GM12878 (cell line): ENCODE measurements around the gene SIRT2. TPM values are rescaled to one million over a fixed set of nuclear protein-coding genes. Genes with fewer than 3 reads are reported as not detected.

ENCODE experiments used
- ATAC-seq: fragments of 200-7000 bp; cut with Tn5 transposase; 3 replicates; pipeline ENCODE4 v1.9.1; 2020; ENCODE audit warnings: mild to moderate bottlenecking, moderate library complexity
- BruUV-seq: library from RNA; stranded (reverse); fragments of 400-500 nt; replicated peaks from 2 replicates; lab custom pipeline; 2021; lab: Mats Ljungman, UMichigan
- CTCF ChIA-PET: fragments of 300-600 bp; sonication (Branson Sonifier 250); formaldehyde crosslinking; extraction: SDS; loops from one replicate; lab custom pipeline; 2021; ENCODE audit warnings: inconsistent platforms; lab: Yijun Ruan, JAX
- POLR2A ChIA-PET: fragments of 350-600 bp; formaldehyde crosslinking; extraction: SDS; loops from one replicate; lab custom pipeline; 2021; ENCODE audit warnings: inconsistent platforms; lab: Charles Lee
- RAD21 ChIA-PET: fragments of 300-600 bp; sonication (Branson Sonifier 250); formaldehyde crosslinking; loops from one replicate; lab custom pipeline; 2023; ENCODE audit warnings: antibody characterized with exemption; ENCODE audit not compliant: unreplicated experiment; lab: Charles Lee
- SMC1A ChIA-PET: fragments of 300-600 bp; sonication (Branson Sonifier 250); formaldehyde crosslinking; loops from one replicate; lab custom pipeline; 2023; ENCODE audit not compliant: unreplicated experiment, uncharacterized antibody; lab: Charles Lee
- DNase-seq: peaks from one replicate; pipeline ENCODE4 v3.0.0-alpha.2; 2011; ENCODE audit warnings: low read depth, low spot score
- FAIRE-seq: peaks from 3 replicates; lab custom pipeline; 2011; peaks lifted over from hg19 to GRCh38; lab: Jason Lieb, UNC
- H2AFZ ChIP-seq: 2 replicates; pipeline ENCODE4 v1.6.0; 2011; ENCODE audit warnings: low read depth, low read length, control low read depth; ENCODE audit not compliant: control insufficient read depth
- H3K27ac ChIP-seq: 2 replicates; pipeline ENCODE4 v1.5.1; 2011; ENCODE audit warnings: control low read depth; ENCODE audit not compliant: control insufficient read depth, insufficient read depth
- H3K27me3 ChIP-seq, 2 experiments: replicated peaks in 1 of 2; 2 replicates each; pipeline versions ENCODE4 v1.6.0 to v1.6.1; 2011; ENCODE audit warnings: low read length in 1 of 2; ENCODE audit not compliant: control insufficient read depth in 2 of 2, insufficient read depth in 2 of 2
- H3K36me3 ChIP-seq, 2 experiments: 2 replicates each; pipeline ENCODE4 v1.5.1; 2011; ENCODE audit warnings: low read length in 1 of 2; ENCODE audit not compliant: control insufficient read depth in 2 of 2, insufficient read depth in 2 of 2
- H3K4me1 ChIP-seq: 2 replicates; pipeline ENCODE4 v1.6.1; 2011; ENCODE audit warnings: mild to moderate bottlenecking, low read length, moderate library complexity, mixed read lengths; ENCODE audit not compliant: control insufficient read depth, insufficient read depth
- H3K4me2 ChIP-seq: 2 replicates; pipeline ENCODE4 v1.6.0; 2011; ENCODE audit warnings: control low read depth; ENCODE audit not compliant: control insufficient read depth, insufficient read depth
- H3K4me3 ChIP-seq: fragments of 200-600 bp; sonication (generic); 2 replicates; pipeline ENCODE4 v1.5.1; 2016
- H3K79me2 ChIP-seq: 2 replicates; pipeline ENCODE4 v1.6.0; 2011; ENCODE audit warnings: low read length; ENCODE audit not compliant: control insufficient read depth, insufficient read depth
- H3K9ac ChIP-seq: 2 replicates; pipeline ENCODE4 v1.8.0; 2011; ENCODE audit warnings: low read length, control low read depth, mixed read lengths; ENCODE audit not compliant: control insufficient read depth, insufficient read depth
- H3K9me3 ChIP-seq: replicated peaks from 3 replicates; pipeline ENCODE4 v1.5.1; 2011; ENCODE audit warnings: mild to moderate bottlenecking, low read length; ENCODE audit not compliant: control insufficient read depth, insufficient read depth
- H4K20me1 ChIP-seq: 2 replicates; pipeline ENCODE4 v1.6.0; 2011; ENCODE audit not compliant: control insufficient read depth, insufficient read depth
- CHD1 ChIP-seq: IDR thresholded peaks from 2 replicates; pipeline ENCODE4 v1.6.1; 2012; ENCODE audit warnings: low read depth, low read length, improper control_type of control experiment
- FOXM1 ChIP-seq: IDR thresholded peaks from 2 replicates; pipeline ENCODE4 v1.6.1; 2012; ENCODE audit warnings: low read depth, mild to moderate bottlenecking, inconsistent platforms, low read length, moderate library complexity
- IRF4 ChIP-seq: IDR thresholded peaks from 2 replicates; pipeline ENCODE4 v1.6.1; 2011; ENCODE audit warnings: low read depth, low read length
- KDM1A ChIP-seq: fragments of 200-600 bp; sonication (generic); IDR thresholded peaks from 2 replicates; pipeline ENCODE4 v1.6.1; 2016; ENCODE audit warnings: borderline replicate concordance
- POLR2A ChIP-seq: IDR thresholded peaks from 2 replicates; pipeline ENCODE4 v1.6.1; 2011; ENCODE audit warnings: low read depth, mild to moderate bottlenecking, low read length
- RAD21 ChIP-seq: IDR thresholded peaks from 2 replicates; pipeline ENCODE4 v1.6.1; 2011; ENCODE audit warnings: mild to moderate bottlenecking, low read depth, low read length, moderate library complexity; ENCODE audit not compliant: insufficient read depth
- SIN3A ChIP-seq: IDR thresholded peaks from 2 replicates; pipeline ENCODE4 v1.6.1; 2012; ENCODE audit warnings: low read depth, low read length, improper control_type of control experiment
- STAT1 ChIP-seq: fragments of 450-650 bp; conservative IDR thresholded peaks from 2 replicates; pipeline ENCODE4 v1.6.1; 2014; ENCODE audit warnings: antibody characterized with exemption, mild to moderate bottlenecking
- ZNF622 ChIP-seq: fragments of 450-650 bp; IDR thresholded peaks from 2 replicates; pipeline ENCODE4 v1.6.1; 2017; ENCODE audit warnings: mild to moderate bottlenecking, inconsistent platforms
- WGBS: methylation state at CpG from one replicate; pipeline ENCODE4 v1.1.6; 2016; ENCODE audit warnings: low lambda C conversion rate; ENCODE audit not compliant: insufficient replicate concordance, insufficient coverage; ENCODE audit errors: missing lambda C conversion rate; 5-methylcytosine and 5-hydroxymethylcytosine counted together
- in situ Hi-C: fragments of 300-500 bp; cut with MboI; formaldehyde crosslinking; loops from 9 replicates; pipeline ENCODE4 v1.14.3; 2018; ENCODE audit warnings: mixed read lengths
- intact Hi-C: fragments of 100-400 bp; cut with micrococcal nuclease; formaldehyde crosslinking; loops from one replicate; pipeline ENCODE4 v1.14.2; 2022; ENCODE audit not compliant: unreplicated experiment
- polyA plus RNA-seq, 11 experiments: library from polyadenylated mRNA; depleted of rRNA in 4 of 11; unstranded in 6 of 11; stranded (reverse) in 5 of 11; fragments of >200 nt; fragmentation: Nextera tagmentation in 4 of 11; fragmentation: Illumina TruSeq in 1 of 11; extraction: Ambion mirVana in 4 of 11; extraction: Trizol in 1 of 11; gene quantifications; 1 replicate in 1 of 11; 2 replicates in 10 of 11; pipeline versions ENCODE4 v1.2.1 to v1.2.3, GENCODE V29; 2011 to 2016; ENCODE audit warnings: inconsistent platforms in 2 of 11, missing spikeins in 2 of 11, low read depth in 1 of 11
- total RNA-seq, 4 experiments: library from RNA; depleted of rRNA in 3 of 4; stranded (reverse); fragments of >200 nt in 3 of 4; fragmentation: Illumina TruSeq in 1 of 4; extraction: Trizol in 1 of 4; gene quantifications; 2 replicates each; pipeline versions ENCODE4 v1.2.1 to v1.2.3, GENCODE V29; 2013 to 2021
- TF ChIP-seq, protein P1 (sequence below): fragments of 450-650 bp; formaldehyde crosslinking; IDR thresholded peaks from 2 replicates; pipeline ENCODE4 v1.5.0; 2022; ENCODE audit warnings: mild to moderate bottlenecking, missing genetic modification characterization
- TF ChIP-seq, protein P2 (sequence below): IDR thresholded peaks from 2 replicates; pipeline ENCODE4 v1.6.1; 2011; ENCODE audit warnings: borderline replicate concordance, low read depth, mild to moderate bottlenecking, moderate library complexity, low read length; ENCODE audit not compliant: insufficient read depth, poor library complexity, severe bottlenecking
- TF ChIP-seq, protein P3 (sequence below): fragments of 450-650 bp; IDR thresholded peaks from 2 replicates; pipeline ENCODE4 v1.6.1; 2016; ENCODE audit warnings: mild to moderate bottlenecking

SIRT2 gene
- total and polyA plus RNA-seq, 10 of the 15 experiments (the other 5 are each of a cell fraction or from before 2014, with no cell fraction given), result 1.4 to 38.7 (median 24.1) TPM

DNA sequence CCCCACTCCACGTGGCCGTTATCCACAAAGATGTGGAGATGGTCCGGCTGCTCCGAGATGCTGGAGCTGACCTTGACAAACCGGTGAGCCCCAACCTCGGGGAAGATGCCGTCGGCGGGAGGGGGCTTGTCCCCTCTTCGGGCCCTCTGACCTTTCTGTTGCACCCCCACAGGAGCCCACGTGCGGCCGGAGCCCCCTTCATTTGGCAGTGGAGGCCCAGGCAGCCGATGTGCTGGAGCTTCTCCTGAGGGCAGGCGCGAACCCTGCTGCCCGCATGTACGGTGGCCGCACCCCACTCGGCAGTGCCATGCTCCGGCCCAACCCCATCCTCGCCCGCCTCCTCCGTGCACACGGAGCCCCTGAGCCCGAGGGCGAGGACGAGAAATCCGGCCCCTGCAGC, 7.8 kb upstream of the SIRT2 start:
- H3K9ac ChIP-seq, result no peak overlapping the region
- ChIA-PET POLR2A (no interaction called here), CTCF (interaction anchor here (1.0 kb wide), 2 partner anchors 22 to 23 kb away, joined by 3 to 5 read pairs; partner anchors contain the start of genes MRPS12 and SARS2), SMC1A (no interaction called here), RAD21 (no interaction called here)
- TF ChIP-seq POLR2A, result peak; percentile 24; the same call in 1 of the 2 replicates
- TF ChIP-seq, protein P1, sequence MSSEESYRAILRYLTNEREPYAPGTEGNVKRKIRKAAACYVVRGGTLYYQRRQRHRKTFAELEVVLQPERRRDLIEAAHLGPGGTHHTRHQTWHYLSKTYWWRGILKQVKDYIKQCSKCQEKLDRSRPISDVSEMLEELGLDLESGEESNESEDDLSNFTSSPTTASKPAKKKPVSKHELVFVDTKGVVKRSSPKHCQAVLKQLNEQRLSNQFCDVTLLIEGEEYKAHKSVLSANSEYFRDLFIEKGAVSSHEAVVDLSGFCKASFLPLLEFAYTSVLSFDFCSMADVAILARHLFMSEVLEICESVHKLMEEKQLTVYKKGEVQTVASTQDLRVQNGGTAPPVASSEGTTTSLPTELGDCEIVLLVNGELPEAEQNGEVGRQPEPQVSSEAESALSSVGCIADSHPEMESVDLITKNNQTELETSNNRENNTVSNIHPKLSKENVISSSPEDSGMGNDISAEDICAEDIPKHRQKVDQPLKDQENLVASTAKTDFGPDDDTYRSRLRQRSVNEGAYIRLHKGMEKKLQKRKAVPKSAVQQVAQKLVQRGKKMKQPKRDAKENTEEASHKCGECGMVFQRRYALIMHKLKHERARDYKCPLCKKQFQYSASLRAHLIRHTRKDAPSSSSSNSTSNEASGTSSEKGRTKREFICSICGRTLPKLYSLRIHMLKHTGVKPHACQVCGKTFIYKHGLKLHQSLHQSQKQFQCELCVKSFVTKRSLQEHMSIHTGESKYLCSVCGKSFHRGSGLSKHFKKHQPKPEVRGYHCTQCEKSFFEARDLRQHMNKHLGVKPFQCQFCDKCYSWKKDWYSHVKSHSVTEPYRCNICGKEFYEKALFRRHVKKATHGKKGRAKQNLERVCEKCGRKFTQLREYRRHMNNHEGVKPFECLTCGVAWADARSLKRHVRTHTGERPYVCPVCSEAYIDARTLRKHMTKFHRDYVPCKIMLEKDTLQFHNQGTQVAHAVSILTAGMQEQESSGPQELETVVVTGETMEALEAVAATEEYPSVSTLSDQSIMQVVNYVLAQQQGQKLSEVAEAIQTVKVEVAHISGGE (CRISPR knock-in tag), result no peak
- peaks cover 3% of the 10 kb centered on the region; the same call in 1 of the 2 replicates for H3K79me2 ChIP-seq
- H3K4me3 ChIP-seq, result no peak overlapping the region
- 97% methylated on average over 28 of the region's 29 CpGs for WGBS
- H3K4me2 ChIP-seq, result no peak overlapping the region
- H3K27me3 ChIP-seq, result no peaks in the 10 kb centered on the region
- DNase-seq, result no peak
- H3K27ac ChIP-seq, result no peak overlapping the region
- no TSS peak for BruUV-seq
- H3K4me1 ChIP-seq, result no peaks in the 10 kb centered on the region
- H2AFZ ChIP-seq, result no peak overlapping the region
- in situ Hi-C loops (no loop called here), intact Hi-C loops (no loop called here)
- ATAC-seq, result no peak
- H4K20me1 ChIP-seq, result no peaks in the 10 kb centered on the region
- no peaks in the 10 kb centered on the region for H3K9me3 ChIP-seq
- peaks cover 7 to 12% of the 10 kb centered on the region in 2 experiments for H3K36me3 ChIP-seq
- FAIRE-seq, result no peak

DNA sequence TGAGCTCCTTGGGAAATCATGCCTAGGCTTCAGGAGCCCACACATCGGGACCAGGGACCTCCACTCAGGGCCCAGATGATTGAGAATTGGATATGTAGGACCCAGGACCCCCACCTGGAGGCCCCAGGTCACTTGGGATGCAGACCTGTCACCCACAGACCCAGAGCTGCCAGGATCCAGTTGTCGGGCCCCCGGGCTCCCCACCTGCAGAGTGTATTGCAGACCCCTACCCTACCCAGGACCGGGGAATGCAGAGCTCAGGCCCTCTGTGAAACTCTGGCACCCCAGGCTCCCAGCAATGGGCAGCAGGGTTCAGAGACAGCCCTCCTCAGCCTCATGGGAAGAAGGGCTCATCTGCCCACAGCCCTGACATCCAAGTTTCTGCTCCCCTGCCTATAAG, 6.2 kb upstream of the SIRT2 start:
- no peaks in the 10 kb centered on the region for H3K4me1 ChIP-seq
- no peak for DNase-seq
- H3K4me2 ChIP-seq, result no peak overlapping the region
- H3K9me3 ChIP-seq, result no peaks in the 10 kb centered on the region; the same call in 2 of the 3 replicates
- no TSS peak for BruUV-seq
- no peaks in the 10 kb centered on the region for H4K20me1 ChIP-seq
- 98% methylated on average over 4 of the region's 4 CpGs for WGBS
- peaks cover 7 to 12% of the 10 kb centered on the region in 2 experiments for H3K36me3 ChIP-seq
- no peak overlapping the region for H3K4me3 ChIP-seq
- ATAC-seq, result no peak
- peaks cover 14% of the 10 kb centered on the region for H3K79me2 ChIP-seq
- POLR2A ChIA-PET, result no interaction called here
- RAD21 ChIA-PET, result no interaction called here
- H3K27me3 ChIP-seq, result no peaks in the 10 kb centered on the region
- in situ Hi-C loops, result no loop called here
- no peak overlapping the region for H2AFZ ChIP-seq
- CTCF ChIA-PET, result interaction anchor here (1.3 kb wide), 1 partner anchor 25 kb away, joined by 4 read pairs; the partner anchor contains the start of genes MRPS12 and SARS2
- H3K9ac ChIP-seq, result no peak overlapping the region
- no peak for FAIRE-seq
- H3K27ac ChIP-seq, result no peak overlapping the region
- SMC1A ChIA-PET, result no interaction called here
- intact Hi-C loops, result no loop called here
- TF ChIP-seq, protein P2, sequence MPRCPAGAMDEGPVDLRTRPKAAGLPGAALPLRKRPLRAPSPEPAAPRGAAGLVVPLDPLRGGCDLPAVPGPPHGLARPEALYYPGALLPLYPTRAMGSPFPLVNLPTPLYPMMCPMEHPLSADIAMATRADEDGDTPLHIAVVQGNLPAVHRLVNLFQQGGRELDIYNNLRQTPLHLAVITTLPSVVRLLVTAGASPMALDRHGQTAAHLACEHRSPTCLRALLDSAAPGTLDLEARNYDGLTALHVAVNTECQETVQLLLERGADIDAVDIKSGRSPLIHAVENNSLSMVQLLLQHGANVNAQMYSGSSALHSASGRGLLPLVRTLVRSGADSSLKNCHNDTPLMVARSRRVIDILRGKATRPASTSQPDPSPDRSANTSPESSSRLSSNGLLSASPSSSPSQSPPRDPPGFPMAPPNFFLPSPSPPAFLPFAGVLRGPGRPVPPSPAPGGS, result no peak
- TF ChIP-seq ZNF622 (no peak), FOXM1 (no peak), STAT1 (no peak), SIN3A (no peak), IRF4 (no peak), KDM1A (no peak), CHD1 (no peak), RAD21 (no peak)
- TF ChIP-seq, protein P3, sequence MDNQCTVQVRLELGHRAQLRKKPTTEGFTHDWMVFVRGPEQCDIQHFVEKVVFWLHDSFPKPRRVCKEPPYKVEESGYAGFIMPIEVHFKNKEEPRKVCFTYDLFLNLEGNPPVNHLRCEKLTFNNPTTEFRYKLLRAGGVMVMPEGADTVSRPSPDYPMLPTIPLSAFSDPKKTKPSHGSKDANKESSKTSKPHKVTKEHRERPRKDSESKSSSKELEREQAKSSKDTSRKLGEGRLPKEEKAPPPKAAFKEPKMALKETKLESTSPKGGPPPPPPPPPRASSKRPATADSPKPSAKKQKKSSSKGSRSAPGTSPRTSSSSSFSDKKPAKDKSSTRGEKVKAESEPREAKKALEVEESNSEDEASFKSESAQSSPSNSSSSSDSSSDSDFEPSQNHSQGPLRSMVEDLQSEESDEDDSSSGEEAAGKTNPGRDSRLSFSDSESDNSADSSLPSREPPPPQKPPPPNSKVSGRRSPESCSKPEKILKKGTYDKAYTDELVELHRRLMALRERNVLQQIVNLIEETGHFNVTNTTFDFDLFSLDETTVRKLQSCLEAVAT, result no peak
